ENCODE data around the gene NPLOC4.

DNA sequence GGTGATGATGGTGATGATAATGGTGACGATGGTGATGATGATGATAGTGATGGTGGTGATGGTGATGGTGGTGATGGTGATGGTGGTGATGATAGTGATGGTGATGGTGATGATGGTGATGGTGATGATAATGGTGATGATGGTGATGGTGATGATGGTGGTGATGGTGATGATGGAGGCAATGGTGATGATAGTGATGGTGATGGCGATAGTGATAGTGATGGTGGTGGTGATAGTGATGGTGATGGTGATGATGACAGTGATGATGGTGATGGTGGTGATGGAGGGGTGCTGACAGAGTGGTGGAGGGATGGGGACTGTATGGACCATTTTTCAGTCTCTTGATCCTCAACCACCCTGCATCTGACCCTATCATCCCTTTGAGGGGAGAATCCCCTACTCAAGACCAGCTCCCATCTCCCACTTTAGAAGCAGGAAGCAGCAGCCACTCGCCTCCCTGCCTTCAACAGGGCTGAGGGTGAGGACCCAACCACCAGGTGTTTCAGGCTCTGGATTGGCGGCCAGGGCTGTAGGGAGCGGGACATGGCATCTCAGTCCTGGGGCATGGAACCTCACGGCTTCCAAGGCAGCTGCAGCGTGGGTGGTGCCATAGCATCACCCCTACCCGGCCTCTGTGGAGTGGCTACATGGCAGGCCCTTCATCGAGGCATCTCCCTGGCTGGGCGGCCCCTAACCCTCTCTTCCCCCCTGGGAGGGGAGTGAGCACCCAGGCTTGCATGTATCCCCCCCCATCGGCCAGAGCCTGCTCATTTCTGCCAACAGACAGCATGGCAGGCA lies 104.2 kb downstream of the NPLOC4 start:
- TF ChIP-seq, protein P1, sequence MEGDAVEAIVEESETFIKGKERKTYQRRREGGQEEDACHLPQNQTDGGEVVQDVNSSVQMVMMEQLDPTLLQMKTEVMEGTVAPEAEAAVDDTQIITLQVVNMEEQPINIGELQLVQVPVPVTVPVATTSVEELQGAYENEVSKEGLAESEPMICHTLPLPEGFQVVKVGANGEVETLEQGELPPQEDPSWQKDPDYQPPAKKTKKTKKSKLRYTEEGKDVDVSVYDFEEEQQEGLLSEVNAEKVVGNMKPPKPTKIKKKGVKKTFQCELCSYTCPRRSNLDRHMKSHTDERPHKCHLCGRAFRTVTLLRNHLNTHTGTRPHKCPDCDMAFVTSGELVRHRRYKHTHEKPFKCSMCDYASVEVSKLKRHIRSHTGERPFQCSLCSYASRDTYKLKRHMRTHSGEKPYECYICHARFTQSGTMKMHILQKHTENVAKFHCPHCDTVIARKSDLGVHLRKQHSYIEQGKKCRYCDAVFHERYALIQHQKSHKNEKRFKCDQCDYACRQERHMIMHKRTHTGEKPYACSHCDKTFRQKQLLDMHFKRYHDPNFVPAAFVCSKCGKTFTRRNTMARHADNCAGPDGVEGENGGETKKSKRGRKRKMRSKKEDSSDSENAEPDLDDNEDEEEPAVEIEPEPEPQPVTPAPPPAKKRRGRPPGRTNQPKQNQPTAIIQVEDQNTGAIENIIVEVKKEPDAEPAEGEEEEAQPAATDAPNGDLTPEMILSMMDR (IDR thresholded peaks at IDR 0.05) = no peak
- TF ChIP-seq EP300 (IDR thresholded peaks at IDR 0.05) = no peak
